HG02763 (cell line): ENCODE measurements around the gene RAD51B.

Experiments
- ATAC-seq: cut with Tn5 transposase; IDR thresholded peaks from one replicate; pipeline ENCODE4 v1.9.1; 2021; ENCODE audit warnings: mild to moderate bottlenecking, moderate library complexity; ENCODE audit not compliant: unreplicated experiment

Gene RAD51B

GRCh38 chr14:68739701-68740100, 920.1 kb downstream of the RAD51B start:
- ATAC-seq: no peak

GRCh38 chr14:68740788-68741476, 921.4 kb downstream of the RAD51B start:
- no peak for ATAC-seq

GRCh38 chr14:68741477-68741791, 921.9 kb downstream of the RAD51B start:
- no peak for ATAC-seq

GRCh38 chr14:68741839-68742470, 922.4 kb downstream of the RAD51B start:
- ATAC-seq: peak; percentile 68

- no peak for ATAC-seq
Observed at GRCh38 chr14:68744613-68745012, 925.0 kb downstream of the RAD51B start.

- ATAC-seq: no peak
Observed at GRCh38 chr14:68747393-68747792, 927.8 kb downstream of the RAD51B start.

GRCh38 chr14:68748260-68748659, 928.7 kb downstream of the RAD51B start:
- ATAC-seq: no peak

GRCh38 chr14:68748691-68749090, 929.1 kb downstream of the RAD51B start:
- no peak for ATAC-seq

- no peak for ATAC-seq
Observed at GRCh38 chr14:68749487-68750475, 930.2 kb downstream of the RAD51B start.

- no peak for ATAC-seq
Observed at GRCh38 chr14:68752271-68753006, 932.9 kb downstream of the RAD51B start.

- no peak for ATAC-seq
Observed at GRCh38 chr14:68753690-68754089, 934.1 kb downstream of the RAD51B start.

- ATAC-seq: no peak
Observed at GRCh38 chr14:68755016-68755353, 935.4 kb downstream of the RAD51B start.

- ATAC-seq: no peak
Observed at GRCh38 chr14:68756000-68756481, 936.5 kb downstream of the RAD51B start.

GRCh38 chr14:68756734-68757133, 937.2 kb downstream of the RAD51B start:
- ATAC-seq: no peak

GRCh38 chr14:68757618-68758081, 938.1 kb downstream of the RAD51B start:
- no peak for ATAC-seq

GRCh38 chr14:68758301-68758700, 938.7 kb downstream of the RAD51B start:
- ATAC-seq: no peak

- no peak for ATAC-seq
Observed at GRCh38 chr14:68759017-68759560, 939.5 kb downstream of the RAD51B start.

GRCh38 chr14:68759937-68760336, 940.4 kb downstream of the RAD51B start:
- no peak for ATAC-seq

- no peak for ATAC-seq
Observed at GRCh38 chr14:68760761-68761160, 941.2 kb downstream of the RAD51B start.

GRCh38 chr14:68761391-68761790, 941.8 kb downstream of the RAD51B start:
- no peak for ATAC-seq
